Occipital lobe (tissue), 2 donors: ENCODE data around the gene ARHGEF19. TPM values are rescaled to one million over a fixed set of nuclear protein-coding genes. Genes with fewer than 3 reads are reported as not detected.
"Not testable (repeated sequence)": the region's sequence is repeated elsewhere in the genome, so short reads cannot be mapped to it uniquely, and the experiment has no call there.

Experiments used
- DNase-seq: peaks from one replicate; lab custom pipeline; 2025; lab: John Stamatoyannopoulos, UW
- total RNA-seq: library from RNA; depleted of rRNA; stranded (reverse); fragments of >200 nt; gene quantifications from one replicate; pipeline ENCODE4 v1.2.3, GENCODE V29; 2014

Gene ARHGEF19
- total RNA-seq, 1 donor from 2014 or later = 0.16 TPM

DNA sequence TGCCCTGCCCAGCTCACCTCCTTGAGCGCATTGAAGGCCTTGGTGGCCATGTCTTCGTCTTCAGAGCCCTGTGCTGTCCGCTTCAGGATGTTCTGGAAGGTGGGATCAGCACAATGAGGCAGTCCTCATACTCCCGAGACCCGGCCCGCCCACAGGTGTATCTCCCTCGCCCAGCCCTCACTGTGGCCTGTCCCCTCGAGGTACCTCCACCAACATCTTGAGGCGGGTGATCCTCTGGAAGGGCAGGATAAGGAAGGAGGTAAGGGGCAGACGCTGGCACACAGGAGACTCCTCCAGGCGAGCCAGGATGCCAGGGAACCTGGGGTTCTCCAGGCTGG is 7.1 kb downstream of the ARHGEF19 start:
- DNase-seq = no peak

DNA sequence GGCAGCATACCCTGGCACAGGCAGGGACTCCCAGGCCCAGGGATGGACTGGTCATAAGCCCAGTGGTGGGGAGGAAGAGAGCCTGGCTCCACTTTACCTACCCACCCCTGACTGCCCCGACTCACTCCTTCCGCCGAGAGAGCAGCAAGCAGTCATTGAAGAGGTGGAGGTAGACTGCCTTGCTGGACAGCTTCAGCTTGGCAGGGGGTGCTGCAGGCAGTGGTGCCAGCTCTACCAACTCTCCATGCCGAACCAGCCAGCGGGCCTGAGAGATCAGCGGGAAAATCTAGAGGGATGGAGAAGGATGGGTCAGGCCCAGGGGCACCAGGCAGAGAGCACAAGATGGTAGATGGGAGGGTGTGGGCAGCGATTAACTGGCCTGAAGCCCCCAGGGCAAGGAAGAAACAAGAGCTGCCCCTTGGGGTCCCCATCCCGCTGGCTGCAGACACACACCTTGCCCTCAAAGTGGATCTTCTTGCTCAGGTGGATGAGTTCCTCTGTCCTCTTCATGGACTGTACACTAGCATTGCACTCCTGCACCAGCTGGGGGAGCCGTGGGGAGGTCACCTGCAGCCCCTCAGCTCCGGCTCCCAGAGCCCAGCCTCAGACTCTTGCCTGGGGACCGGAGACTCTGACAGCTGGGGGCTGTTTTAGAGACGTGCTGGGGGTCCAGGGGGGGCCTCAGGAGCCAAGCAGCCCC is 7.7 kb downstream of the ARHGEF19 start:
- DNase-seq = no peak

DNA sequence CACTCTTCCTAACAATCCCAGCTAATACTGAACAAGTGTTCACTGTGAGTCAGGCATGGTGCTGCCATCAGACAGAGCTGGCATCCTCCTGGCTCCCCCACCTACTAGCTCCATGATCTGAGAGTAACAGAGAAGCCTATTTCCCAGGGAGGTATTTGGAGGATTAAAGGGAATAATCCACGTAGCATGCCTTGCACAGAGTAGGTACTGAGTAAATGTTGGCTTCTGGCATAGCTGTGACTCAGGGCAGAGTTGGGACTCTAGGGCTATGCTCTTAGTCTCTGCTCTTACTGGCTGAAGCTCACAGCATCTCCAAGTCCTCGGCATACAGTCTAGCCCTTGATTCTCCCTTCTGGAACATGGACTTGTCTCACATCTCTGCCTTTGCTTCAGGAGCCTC is 8.2 kb downstream of the ARHGEF19 start:
- no peak for DNase-seq

DNA sequence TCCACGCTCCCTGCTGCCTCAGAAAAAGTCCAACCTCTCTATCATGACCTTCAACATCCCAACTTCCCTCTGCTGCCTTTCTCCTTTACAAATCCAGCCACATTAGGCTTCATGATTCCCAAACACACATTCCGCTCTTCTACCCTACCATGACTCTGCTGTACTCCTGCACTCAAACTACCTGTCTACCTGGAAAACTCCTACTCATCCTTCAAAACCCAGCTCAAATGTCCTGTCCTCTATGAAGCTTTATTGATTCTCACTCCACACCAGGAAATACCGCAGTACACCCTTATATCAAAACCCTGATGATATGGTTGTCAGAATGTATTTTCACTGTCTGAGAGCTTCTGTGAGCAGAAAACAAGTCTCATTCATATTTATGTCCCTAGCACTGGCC is 8.9 kb downstream of the ARHGEF19 start:
- DNase-seq = no peak

DNA sequence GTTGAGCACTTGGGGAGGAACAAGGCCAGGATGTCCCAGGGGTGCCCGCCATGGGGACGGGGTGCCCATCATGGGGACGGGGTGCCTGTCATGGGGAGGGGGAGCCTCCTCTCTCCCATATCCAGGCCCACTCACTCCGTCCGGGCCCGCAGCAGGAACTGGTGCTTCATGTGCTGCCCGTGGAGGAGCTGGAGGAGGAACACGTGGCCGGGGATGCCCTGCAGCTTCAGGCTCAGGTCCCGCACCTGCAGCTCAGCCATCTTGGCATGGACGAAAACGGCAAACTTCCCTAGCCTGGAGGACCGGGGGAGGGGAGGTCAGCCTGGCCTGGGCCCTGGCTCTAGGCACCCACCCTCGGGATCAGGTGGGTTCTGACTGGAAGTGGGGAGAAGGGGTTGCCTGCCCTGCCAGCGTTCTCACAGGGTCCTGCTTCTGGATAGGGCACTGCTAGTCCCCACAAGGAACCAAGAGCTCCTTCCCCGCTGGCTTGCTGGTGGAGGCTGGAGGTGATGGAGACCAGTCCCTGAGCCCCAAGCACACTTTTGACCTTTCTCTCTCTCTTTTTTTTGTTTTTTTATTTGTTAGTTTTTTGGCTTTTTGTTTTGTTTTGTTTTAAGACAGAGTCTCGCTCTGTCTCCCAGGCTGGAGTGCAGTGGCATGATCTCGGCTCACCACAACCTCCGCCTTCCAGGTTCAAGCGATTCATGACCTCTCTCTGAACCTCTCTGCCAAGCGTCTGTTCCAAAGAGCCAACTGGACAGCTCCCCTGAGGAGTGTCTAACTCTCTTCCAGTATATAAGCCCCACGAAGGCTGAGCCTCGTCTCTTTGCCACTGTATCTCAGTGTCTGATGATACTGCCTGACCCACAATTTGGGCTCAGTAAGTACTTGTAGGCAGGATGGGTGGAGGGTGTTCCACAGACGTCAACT is 9.9 kb downstream of the ARHGEF19 start:
- no peak for DNase-seq

DNA sequence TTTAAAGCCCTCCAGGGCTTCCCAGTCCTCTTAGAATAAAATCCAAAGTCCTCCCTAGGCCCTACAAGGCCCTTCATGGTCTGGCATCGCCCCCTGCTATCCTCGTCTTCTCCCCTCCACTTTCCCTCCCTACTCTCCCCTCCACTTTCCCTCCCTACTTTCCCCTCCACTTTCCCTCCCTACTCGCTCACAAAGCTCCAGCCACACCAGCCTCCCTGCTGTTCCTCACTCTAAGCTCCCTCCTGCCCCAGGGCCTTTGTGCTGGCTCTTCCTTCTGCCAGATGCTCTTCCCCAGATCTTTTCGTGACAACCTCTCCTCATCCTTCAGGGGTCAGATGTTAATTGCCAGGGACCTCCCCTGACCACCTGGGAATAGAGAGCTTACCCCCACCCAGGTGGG is 12.8 kb downstream of the ARHGEF19 start:
- no peak for DNase-seq

DNA sequence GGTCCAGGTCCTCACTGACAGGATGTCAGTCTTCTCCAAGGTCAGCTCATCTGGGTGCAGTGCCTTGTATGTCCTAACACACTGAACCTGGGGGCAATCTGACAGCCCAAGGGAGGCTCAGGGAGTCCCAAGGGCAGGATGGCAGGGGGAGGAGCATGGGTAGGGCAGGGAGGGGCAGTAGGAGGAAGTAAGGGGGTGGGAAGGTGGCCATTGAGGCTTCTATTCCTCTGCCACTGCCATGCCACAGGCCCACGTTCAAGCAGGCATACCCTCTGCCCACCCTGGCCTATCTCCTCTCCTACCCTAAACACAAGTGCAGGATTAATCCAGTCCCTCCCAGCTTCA is 13.3 kb downstream of the ARHGEF19 start:
- DNase-seq = no peak

DNA sequence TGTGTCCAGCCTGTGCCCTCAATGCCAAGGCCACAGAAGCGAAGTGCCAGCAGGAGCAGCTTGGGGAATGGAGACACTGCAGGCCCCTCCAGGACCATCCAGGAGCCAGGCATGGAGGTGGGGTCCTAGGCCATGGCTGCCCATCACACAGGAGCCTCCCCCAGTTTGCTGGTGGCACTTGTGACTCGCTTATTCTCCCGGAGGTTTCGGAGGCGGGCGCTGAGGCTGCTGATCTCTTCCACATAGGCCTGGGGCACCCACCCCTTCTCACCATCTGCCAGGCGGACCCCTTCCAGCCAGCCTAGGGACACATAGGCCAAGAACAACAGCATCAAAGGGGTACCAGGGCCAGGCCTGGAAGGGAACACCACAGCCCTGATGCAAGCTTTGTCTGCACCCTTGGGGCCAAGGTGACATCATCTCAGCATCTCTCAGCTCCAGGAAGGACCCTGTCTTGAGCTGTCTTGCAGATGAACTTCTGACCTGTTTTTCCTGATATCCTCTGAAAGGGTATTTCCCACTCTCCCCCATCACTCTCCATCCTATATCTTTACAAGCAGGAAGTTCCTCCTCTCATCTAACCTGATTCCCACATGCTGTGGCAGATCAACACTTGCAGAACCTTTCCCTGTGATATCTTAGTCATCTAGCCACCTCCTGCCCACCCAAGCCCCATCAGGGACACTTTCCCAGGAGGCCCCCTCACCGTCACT is 13.9 kb downstream of the ARHGEF19 start:
- no peak for DNase-seq

DNA sequence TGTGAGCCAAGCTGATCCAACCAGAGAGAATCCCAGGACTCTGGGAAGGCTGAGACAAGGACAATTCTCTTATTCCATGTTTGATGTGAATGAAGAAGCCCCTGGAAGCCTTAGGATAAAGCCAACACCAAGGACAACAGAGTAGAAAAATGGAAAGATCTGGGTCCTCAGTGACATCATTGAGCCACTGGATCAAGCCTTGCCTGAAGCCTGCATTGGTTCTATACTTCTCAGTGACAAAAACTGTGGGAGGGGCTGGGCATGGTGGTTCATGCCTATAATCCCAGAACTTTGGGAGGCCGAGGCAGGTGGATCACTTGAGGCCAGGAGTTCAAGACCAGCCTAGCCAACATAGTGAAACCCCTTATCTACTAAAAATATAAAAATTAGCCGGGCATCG is 15.6 kb downstream of the ARHGEF19 start:
- DNase-seq = no peak

- not testable (repeated sequence) for DNase-seq
These were observed 16.3 kb downstream of the ARHGEF19 start for GRCh38 chr1:16196139-16196538.

GRCh38 chr1:16195518-16195905 is 16.9 kb downstream of the ARHGEF19 start:
- no peak for DNase-seq

DNA sequence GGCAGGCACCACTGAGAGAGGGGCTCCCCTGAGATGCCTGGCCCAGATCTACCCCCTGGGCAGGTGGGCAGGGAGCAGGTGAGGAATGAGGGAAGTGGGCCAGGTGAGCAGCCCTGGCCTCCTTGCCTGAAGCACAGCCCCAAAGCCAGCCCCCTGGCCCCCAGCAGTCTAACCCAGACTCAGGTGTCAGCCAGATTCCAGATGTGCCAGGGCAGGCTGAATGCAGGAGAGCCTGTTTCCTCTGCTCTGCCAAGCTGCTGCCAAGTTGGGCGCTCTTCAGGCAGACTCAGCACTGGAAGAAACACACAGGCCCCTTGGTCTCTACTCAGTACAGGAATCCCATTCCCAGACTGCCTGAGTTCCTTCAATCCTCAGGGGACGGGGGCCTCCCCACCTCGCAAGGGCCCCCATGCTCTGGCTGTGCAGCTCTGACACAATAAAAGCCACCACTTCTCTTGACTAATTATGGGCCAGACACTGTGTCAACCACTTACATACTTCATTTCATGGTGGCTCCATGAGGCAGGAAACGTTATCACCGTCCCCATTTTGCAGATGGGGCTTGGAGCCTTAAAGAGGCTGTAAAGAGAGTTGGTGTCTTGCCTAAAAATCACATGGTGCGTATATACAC is 20.4 kb downstream of the ARHGEF19 start:
- DNase-seq = no peak

- no peak for DNase-seq
These were observed 21.1 kb downstream of the ARHGEF19 start for GRCh38 chr1:16191309-16191708.

DNA sequence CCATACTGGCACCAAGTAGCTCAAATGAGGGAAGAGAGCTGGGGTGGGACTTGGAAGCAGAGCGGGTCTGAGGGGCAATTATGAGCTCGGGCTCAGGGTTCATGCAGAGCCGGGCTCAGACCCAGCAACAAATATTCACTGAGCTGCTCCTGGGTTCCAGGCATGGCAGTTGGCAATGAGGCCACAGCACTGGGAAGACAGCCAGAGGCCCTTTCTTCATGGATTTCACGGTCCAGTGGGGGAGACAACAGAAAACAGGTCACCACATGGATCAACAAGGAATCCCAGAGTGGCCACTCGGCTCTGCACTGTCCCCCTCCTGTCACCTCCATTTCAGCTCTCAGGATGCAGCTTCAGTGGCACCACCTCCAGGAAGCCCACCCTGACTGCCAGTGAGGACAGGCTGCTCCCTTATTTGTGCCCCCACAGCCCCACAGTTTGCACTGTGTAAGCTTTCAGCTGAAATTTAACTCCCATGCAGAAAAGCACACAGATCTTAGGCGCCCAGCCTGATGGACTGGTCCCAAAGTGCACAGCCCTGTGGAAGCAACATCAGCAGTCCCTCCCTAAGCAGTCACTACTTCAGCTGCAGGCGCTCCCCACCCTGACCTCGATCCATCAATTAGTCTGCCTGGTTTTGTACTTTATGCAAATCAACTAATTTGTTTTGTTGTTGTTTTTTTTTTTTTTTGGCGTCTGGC is 22.4 kb downstream of the ARHGEF19 start:
- DNase-seq = no peak

DNA sequence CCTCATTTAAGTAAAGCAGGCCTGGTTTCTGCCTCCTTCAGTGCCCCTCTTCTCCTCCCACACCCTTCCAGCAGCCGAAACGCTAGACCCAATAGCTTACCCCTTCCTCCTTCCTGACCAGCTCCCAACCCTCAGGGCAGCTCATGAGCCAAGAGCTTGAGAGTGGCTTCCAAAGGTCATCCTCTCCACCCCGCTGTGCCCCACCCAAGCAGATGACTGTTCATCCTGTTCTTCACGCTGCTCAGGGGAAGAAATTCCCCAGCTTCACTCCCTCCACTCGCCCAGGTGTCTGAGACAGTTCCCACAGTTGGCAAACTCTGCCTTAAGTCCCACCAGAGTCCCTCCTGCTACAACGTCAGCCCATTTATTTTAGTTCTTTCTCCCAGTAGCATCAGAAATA is 23.4 kb downstream of the ARHGEF19 start:
- DNase-seq = no peak

GRCh38 chr1:16187748-16188401 is 24.6 kb downstream of the ARHGEF19 start:
- DNase-seq = peak; percentile 18

DNA sequence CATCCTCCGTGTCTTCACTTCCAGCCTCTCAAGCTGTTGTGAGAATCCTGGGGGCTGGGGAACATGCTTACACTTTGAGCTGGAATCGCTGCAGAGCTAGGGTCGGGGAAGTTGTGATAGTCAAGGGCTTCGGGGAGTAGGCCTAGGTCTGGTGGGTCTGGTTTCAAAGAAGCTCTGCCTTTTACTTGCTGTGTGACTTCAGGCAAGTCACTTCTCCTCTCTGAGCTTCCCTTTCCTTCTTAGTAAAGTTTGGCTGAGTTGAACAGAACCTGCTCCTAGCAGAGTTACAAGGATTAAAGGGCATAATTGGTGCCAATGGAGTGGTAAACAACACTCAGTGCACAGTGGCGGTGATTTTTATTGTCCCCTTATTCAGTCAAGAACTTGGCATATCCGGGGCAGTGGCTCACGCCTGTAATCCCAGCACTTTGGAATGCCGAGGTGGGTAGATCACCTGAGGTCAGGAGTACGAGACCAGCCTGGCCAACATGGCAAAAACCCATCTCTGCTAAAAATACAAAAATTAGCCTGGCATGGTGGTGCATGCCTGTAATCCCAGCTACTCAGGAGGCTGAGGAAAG is 25.7 kb downstream of the ARHGEF19 start:
- no peak for DNase-seq

DNA sequence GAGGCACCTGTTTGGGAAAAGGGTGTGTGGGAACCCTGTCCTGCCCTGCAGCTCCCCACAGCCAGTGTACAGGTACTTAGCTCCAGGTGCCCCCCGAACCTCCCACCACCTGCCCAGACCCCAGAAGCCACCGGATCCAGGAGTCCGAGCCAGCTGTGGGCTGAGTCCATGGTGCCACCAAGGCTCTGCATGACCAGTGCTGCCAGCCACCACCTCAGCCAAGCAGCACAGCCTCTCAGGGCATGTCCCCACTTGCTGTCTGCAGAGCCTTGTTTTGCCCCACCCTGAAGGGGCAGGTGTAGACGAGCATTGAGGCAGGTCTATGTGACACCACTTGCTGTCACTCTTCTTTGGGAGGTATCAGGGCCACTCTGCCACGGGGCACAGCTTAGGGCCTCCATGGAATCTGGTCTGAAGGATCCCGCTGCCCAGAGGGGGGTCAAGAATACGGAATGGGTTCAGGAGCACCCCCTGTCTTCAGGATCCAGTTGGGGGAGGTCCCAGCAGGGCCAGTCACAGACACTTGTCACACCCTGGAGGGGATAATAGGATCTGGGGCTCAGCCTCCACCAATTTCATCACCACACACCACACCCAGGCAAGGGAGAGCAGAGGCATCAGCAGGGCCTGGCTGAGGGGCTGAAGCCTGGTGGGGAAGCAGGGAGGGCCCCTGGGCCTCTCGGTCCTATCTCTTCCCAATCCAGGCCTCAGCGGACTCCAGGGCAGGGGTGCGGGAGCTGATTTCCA is 27.7 kb downstream of the ARHGEF19 start:
- DNase-seq = no peak

DNA sequence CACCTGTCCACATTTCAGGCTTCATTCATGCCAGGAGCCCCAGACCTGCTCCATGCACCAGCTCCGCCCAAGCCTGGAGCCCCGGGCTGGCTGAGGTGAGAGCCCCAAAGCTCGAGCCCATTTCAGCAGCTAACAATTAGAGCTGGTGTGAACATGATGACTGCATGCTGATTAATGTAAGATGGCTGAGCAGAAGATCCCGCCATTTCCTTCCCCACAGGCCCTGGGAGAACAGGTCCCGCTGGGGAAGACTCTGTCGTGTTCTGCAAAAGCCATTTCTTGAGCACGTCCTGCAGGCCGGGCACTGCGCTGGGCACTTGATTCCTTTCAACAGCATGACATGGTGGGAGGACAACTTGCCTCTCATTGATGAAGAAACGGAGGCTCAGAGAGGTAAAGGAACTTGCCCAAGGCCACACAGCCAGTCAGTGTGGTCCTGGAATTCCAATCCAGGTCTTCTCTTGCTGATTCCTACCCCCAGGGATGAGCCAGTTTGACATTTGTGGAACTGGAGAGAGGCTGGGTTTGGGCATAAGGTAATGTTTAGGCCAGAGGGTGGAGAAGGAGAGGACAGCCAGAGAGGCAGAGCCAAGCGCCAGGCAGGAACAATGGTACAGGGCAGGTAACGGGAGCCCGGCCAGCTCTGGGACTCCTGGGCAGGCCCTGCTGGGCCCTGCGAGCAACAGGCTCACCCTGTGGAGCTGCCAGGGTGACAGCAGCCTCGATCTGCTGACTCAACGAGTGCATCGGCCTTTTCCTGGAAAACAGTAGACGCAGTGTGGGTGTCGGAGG is 28.5 kb downstream of the ARHGEF19 start:
- DNase-seq = no peak
